HG03520 (cell line): ENCODE measurements around the gene IL20RA.
"Not testable (repeated sequence)": the region's sequence is repeated elsewhere in the genome, so short reads cannot be mapped to it uniquely, and the experiment has no call there.

Experiments
- ATAC-seq: cut with Tn5 transposase; IDR thresholded peaks from one replicate; pipeline ENCODE4 v1.9.1; 2021; ENCODE audit warnings: mild to moderate bottlenecking, moderate library complexity; ENCODE audit not compliant: unreplicated experiment

IL20RA gene, protein sequence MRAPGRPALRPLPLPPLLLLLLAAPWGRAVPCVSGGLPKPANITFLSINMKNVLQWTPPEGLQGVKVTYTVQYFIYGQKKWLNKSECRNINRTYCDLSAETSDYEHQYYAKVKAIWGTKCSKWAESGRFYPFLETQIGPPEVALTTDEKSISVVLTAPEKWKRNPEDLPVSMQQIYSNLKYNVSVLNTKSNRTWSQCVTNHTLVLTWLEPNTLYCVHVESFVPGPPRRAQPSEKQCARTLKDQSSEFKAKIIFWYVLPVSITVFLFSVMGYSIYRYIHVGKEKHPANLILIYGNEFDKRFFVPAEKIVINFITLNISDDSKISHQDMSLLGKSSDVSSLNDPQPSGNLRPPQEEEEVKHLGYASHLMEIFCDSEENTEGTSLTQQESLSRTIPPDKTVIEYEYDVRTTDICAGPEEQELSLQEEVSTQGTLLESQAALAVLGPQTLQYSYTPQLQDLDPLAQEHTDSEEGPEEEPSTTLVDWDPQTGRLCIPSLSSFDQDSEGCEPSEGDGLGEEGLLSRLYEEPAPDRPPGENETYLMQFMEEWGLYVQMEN

DNA sequence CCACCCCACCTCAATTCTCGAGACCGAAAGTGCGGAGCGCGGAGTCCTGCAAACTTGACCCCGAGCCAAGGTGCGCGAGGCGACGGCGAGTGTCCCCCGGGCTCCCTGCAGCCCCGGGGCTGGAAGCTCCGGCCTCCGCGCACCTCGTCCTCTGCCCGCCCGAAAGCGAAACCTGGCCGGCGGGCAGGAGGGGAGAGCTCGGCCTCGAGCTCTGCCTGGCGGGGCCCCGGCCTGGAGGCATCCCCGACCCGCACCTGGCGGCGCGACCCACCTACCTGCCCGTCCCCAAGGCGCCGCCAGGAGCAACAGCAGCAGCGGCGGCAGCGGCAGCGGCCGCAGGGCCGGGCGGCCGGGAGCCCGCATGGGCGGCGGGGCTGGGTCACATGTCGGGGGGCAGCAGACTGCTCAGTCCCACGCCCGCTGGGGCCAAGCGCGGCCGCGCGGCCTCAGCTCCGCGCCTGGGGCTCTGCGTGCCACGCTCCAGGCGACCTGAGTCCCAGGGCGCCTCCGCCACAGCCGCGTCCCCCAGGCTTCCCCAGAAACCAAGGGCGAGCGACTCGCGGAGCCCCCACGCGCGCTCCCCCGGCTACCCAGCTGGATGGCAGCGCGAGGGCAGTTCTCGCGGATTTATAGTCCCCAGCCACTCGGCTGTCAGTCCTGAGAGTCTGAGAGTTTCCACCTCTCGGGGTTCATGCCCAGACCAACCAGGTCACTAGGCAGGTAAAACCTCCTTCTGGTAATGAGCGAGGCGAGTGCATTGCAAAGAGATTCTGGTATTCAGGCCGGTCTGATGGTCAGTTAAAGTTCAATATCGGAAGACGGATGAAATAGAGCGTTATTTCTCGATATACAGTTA, at the start of gene IL20RA:
TSS of gene IL20RA (minus strand) at position 600 of the 856 bp plus-strand sequence. CDS start at position 363, 237 bp downstream.
- no peak for ATAC-seq

DNA sequence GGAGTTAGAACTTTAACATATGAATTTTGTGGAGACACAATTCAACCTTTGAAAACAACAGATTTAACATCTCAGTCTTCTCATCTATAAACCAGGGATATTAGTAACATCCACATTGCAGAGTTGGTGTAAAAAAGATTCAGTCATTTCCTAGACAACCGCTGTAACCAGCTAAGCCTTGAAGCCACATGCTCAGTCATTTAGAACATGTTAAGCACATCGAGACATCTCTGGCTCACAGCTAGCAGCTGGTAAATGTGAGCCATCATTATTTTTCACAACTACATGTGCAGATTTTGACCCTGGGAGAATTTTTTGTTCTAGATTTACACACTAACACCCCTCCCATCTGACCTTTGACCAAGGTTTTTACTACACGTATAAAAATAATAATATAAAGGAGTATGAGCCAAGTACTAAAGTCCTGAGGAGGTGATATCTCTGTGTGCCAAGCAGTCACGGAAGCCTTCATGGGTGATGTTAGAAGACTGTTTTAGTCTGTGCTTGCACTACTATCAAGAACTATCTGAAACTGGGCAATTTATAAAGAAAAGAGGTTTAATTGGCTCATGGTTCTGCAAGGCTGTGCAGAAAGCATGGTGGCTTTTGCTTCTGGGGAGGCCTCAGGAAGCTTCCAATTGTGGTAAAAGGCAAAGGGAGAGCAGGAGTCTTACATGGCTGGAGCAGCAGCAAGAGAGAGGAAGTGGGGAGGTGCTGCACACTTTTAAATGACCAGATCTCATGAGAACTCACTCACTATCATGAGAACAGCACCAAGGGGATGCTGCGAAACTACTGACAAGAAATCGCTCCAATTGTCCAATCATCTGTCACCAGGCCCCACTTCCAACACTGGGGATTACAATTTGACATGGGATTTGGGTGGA, 48.7 kb upstream of the IL20RA start:
- no peak for ATAC-seq

- no peak for ATAC-seq
Observed at GRCh38 chr6:137092018-137092417, 47.3 kb upstream of the IL20RA start.

DNA sequence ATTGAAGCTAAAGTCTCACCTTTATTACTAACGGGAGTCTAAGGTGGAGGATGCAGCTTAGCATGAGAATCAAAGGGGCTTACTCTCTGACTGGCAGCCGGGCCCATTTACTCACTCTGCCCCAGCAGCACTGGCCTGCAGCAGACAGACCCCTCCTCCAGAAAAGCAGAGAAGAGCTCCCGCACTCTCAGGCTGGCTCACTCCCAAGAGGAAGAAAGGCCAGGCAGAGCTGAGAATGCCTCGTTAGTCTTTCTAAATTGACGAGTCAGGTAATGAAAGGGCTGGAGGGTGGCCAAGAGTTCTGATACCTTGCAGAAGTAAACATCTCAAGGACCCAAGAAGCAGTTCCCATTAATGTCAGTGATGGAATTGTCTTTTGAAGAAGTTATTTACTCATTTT, 44.5 kb upstream of the IL20RA start:
- ATAC-seq, result no peak

DNA sequence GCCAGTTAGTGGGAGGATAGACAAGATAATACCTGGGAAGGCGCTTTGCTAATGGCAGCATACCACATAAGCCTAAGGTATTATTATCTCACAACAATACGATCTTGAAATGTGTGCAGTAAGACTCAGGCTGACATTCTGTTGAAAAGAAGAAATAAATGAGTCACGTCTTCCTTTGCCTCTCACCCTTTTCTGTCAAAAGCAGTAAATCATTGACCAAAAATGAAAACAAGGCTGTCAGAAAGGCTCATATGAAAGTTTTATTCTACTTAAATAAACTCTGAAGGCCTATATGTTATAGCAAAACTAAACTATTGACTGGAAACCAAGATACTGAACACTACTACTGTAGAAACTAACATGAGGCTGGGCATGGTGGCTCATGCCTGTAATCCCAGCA, 43.1 kb upstream of the IL20RA start:
- no peak for ATAC-seq

- ATAC-seq, result no peak
Observed at GRCh38 chr6:137086031-137086430, 41.3 kb upstream of the IL20RA start.

- no peak for ATAC-seq
Observed at GRCh38 chr6:137084865-137085617, 40.3 kb upstream of the IL20RA start.

DNA sequence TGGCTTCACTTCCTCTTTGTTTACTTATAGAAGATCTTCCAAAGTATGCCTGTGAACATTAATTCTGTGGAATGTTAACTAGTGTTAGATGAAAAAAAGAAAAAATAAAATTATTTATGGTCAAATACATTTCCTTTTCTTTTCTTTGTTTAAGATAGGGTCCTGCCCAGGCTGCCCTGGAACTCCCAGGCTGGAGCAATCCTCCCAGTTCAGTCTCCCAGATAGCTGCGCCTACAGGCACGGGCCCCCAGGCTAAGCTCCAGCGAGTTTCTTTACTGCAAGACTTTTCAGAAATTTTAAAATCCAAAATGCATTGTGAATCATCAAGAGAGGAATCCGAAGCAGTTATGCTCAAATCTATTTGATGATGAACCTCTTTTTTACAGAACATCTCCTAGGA, 39.3 kb upstream of the IL20RA start:
- no peak for ATAC-seq

- no peak for ATAC-seq
Observed at GRCh38 chr6:137081997-137082396, 37.2 kb upstream of the IL20RA start.

DNA sequence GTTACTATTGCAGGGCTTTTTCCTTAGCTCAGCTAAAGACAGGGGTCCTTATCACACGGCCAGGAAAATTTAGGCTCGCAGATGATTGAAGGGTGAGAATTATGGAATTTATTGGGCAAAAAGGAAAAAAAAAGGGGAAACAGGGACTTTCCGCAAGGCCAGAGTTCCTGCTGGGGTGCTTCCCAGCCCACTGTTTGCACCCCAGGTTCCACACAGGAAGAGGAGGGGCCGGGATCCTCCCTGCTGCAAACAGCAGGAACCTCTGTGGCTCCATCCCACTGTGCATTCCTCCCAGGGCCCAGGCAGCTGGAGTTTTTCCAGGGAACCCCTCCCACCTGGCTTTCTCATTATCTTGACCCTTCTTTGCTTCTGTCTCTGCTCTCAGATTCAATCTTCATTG, 35.9 kb upstream of the IL20RA start:
- no peak for ATAC-seq

DNA sequence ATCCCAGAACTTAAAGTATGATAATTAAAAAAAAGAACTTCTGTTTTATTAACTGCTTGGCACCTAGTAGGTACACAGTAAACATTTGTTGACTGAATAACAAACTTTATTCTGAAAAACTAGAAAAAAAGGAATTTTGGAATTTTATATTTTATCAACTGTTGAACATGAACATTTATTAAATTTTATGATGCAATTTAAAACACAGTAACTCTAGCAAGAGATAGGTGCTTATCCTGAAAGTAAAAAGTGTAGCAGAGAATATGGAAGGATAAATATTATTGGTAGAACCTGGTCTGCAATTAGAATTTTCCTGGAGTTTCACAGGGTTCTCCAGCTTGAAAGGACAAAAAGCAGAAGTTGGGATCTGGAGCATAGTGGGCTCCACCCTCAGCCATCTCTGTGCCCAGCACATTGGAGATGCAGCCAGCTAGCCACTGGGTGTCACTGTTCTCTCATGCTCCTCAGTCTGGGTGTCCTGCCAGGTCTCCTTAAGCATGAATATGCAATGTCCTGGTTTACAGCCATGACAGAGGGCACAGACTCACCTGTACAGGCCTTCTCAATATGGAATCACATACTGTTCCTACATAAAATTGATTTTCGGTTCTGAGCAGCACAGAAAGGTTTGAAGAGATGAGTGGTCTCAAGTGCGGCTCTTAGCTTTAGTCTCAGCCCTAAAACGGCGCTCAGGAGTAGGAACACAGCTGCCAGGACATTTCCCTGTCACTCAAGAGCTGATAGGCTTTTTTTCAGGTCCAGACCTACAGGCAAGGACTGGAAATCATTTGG, 31.7 kb upstream of the IL20RA start:
- ATAC-seq, result peak; percentile 84

DNA sequence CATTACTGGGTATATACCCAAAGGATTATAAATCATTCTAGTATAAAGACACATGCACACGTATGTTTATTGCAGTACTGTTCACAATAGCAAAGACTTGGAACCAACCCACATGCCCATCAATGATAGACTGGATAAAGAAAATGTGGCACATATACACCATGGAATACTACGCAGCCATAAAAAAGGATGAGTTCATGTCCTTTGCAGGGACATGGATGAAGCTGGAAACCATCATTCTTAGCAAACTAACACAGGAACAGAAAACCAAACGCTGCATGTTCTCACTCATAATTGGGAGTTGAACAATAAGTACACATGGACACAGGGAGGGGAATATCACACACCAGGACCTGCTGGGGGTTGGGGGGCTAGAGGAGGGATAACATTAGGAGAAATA, 31.0 kb upstream of the IL20RA start:
- not testable (repeated sequence) for ATAC-seq

- no peak for ATAC-seq
Observed at GRCh38 chr6:137070303-137070702, 25.5 kb upstream of the IL20RA start.

DNA sequence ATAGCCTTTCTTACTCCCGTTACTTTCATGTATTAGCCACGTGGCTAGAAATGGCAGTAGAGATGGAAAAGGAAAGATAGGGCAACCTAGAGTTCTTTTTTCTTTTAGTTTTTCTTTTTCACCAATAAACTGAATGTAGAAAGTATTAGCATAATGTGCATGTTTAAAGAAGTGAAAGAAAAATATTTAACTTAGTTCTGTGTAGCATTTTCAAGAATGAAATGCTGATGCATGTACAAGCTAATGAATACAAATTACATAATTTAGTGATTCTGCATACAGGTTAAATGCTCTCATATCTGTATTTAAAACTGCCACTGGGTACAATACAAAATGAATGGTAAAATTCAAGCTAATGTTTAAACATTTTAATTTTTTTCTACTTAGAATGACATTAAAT, 22.6 kb upstream of the IL20RA start:
- no peak for ATAC-seq

- no peak for ATAC-seq
Observed at GRCh38 chr6:137058037-137058436, 13.3 kb upstream of the IL20RA start.

DNA sequence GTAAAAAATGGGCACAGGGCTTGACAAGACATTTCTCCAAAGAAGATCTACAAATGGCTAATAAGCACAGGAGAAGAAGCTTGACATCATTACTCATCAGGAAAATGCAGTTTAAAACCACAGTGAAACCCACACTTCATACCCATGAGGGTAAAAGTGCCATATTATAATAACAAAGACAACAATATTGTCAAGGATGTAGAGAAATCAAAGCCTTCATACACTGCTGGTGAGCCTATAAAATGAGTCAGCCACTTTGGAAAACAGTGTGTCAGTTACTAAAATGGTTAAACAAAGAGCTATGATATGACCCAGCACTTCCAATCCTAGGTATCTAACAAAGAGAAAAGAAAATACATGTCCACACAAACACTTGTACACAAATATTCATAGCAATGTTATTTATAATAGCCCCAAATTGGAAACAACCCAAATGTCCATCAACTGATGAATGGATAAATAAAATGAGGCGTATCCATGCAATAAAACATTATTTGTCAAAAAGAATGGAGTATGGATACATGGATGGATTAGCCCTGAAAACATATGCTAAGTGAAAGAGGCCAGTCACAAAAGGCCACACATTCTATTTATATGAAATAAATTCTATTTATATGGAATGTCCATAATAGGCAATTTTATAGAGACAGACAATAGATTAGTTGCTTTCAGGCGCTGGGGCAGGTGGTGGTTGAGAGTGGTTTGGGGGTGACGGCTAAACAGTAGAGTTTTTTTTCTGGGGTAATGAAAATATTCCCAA, 11.5 kb upstream of the IL20RA start:
- no peak for ATAC-seq

GRCh38 chr6:137051790-137052472, 7.2 kb upstream of the IL20RA start:
- no peak for ATAC-seq

DNA sequence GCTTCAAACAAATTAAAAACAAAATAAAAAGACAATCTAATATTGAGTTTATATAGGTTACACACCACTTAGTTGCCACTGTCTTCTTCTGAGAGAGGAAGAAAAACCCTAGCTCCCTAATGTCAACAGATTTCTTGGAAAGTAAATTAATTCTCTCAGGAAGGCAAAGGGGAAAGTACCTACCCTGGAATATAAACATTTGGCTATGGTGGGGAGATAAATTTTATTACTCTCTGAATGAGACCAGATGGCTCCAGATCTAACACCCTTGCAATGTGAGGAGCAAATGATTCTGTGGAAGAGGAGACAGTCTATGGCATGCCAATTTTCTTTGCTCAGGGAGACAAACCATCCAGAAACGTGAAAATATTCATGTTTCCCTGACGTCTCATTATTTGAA, 4.3 kb upstream of the IL20RA start:
- no peak for ATAC-seq
